Measurements from ENCODE around the gene LYPD4.

LYPD4 gene

DNA sequence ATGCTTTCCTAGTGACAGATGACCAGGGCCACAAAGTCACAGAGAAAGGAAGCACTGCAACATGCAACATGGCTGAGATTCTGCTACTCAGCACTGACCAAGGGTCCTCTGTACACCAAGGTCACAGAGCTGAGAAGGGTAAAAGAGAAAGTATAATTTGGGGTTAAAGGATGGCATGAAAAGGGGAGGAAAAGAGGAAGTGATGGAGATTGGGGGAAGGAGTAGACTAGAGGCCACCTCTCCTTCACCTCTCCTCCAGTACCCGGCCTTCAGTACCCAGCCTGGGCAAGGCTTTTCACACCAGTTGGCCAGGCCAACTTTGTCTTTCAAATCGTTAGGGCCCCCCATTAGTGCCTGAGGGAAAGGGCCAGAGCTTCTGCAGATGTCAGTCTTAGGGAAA, 9.3 kb upstream of the LYPD4 start:
- Histone ChIP-seq H3K27ac (ENCODE audit: low read depth, low read length, poor library complexity, severe bottlenecking) (no peak overlapping the region), H4K20me1 (ENCODE audit: insufficient read depth, low read length) (no peaks in the 10 kb centered on the region), H3K27me3 (ENCODE audit: insufficient read depth, low read length) (no peaks in the 10 kb centered on the region; the same call in 1 of the 2 replicates), H3K79me2 (ENCODE audit: insufficient read depth, low read length) (no peaks in the 10 kb centered on the region), H2AFZ (ENCODE audit: low read length) (no peak overlapping the region), H3K9me3 (ENCODE audit: low read length) (no peaks in the 10 kb centered on the region), H3K4me1 (ENCODE audit: insufficient read depth, low read length, severe bottlenecking) (peaks cover under 1% of the 10 kb centered on the region), H3K4me3 (ENCODE audit: low read depth, low read length, poor library complexity, severe bottlenecking) (no peak overlapping the region), H3F3A (ENCODE audit: insufficient read depth, low read length) (no peaks in the 10 kb centered on the region), H3K36me3 (ENCODE audit: insufficient read depth, low read length) (no peaks in the 10 kb centered on the region), H3K9ac (ENCODE audit: low read length) (no peak overlapping the region), H3K9me2 (ENCODE audit: low read depth, low read length) (no peaks in the 10 kb centered on the region), H3K4me2 (ENCODE audit: low read length) (no peak overlapping the region)
- TF ChIP-seq, protein P1, sequence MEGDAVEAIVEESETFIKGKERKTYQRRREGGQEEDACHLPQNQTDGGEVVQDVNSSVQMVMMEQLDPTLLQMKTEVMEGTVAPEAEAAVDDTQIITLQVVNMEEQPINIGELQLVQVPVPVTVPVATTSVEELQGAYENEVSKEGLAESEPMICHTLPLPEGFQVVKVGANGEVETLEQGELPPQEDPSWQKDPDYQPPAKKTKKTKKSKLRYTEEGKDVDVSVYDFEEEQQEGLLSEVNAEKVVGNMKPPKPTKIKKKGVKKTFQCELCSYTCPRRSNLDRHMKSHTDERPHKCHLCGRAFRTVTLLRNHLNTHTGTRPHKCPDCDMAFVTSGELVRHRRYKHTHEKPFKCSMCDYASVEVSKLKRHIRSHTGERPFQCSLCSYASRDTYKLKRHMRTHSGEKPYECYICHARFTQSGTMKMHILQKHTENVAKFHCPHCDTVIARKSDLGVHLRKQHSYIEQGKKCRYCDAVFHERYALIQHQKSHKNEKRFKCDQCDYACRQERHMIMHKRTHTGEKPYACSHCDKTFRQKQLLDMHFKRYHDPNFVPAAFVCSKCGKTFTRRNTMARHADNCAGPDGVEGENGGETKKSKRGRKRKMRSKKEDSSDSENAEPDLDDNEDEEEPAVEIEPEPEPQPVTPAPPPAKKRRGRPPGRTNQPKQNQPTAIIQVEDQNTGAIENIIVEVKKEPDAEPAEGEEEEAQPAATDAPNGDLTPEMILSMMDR (IDR thresholded peaks at IDR 0.05; ENCODE audit: low read length): no peak
- TF ChIP-seq EZH2 (IDR thresholded peaks at IDR 0.05; ENCODE audit: borderline replicate concordance, low read length): no peak

DNA sequence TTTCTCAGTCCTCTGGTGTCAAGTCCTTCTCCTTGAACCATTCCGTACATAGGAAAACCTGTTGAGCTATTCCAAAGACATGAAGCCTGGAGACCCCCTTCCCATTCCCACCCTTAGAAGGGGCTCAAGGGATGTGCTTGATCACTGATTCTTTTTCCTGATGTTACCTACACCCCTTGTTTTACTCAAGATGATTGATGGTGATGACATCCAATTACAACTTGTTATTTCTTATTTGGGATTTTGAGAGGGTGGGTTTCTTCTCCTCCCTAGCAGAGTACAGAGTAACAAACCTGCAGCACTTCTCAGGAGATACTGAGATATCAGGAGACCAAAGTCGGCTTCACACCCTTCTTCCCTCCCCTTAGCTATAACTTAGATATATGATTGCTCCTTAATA, 8.9 kb upstream of the LYPD4 start:
- H3K9me2 ChIP-seq (ENCODE audit: low read depth, low read length): no peaks in the 10 kb centered on the region
- no peak overlapping the region for H3K27ac ChIP-seq (ENCODE audit: low read depth, low read length, poor library complexity, severe bottlenecking)
- no peaks in the 10 kb centered on the region for H4K20me1 ChIP-seq (ENCODE audit: insufficient read depth, low read length)
- no peaks in the 10 kb centered on the region for H3F3A ChIP-seq (ENCODE audit: insufficient read depth, low read length)
- H3K79me2 ChIP-seq (ENCODE audit: insufficient read depth, low read length): no peaks in the 10 kb centered on the region
- H3K4me1 ChIP-seq (ENCODE audit: insufficient read depth, low read length, severe bottlenecking): no peaks in the 10 kb centered on the region
- H3K4me2 ChIP-seq (ENCODE audit: low read length): no peak overlapping the region
- TF ChIP-seq, protein P1 (IDR thresholded peaks at IDR 0.05; ENCODE audit: low read length): no peak
- TF ChIP-seq EZH2 (IDR thresholded peaks at IDR 0.05; ENCODE audit: borderline replicate concordance, low read length): no peak
- no peak overlapping the region for H3K9ac ChIP-seq (ENCODE audit: low read length)
- no peaks in the 10 kb centered on the region; the same call in 1 of the 2 replicates for H3K27me3 ChIP-seq (ENCODE audit: insufficient read depth, low read length)
- no peak overlapping the region for H2AFZ ChIP-seq (ENCODE audit: low read length)
- H3K9me3 ChIP-seq (ENCODE audit: low read length): no peaks in the 10 kb centered on the region
- no peak overlapping the region for H3K4me3 ChIP-seq (ENCODE audit: low read depth, low read length, poor library complexity, severe bottlenecking)
- no peaks in the 10 kb centered on the region for H3K36me3 ChIP-seq (ENCODE audit: insufficient read depth, low read length)

DNA sequence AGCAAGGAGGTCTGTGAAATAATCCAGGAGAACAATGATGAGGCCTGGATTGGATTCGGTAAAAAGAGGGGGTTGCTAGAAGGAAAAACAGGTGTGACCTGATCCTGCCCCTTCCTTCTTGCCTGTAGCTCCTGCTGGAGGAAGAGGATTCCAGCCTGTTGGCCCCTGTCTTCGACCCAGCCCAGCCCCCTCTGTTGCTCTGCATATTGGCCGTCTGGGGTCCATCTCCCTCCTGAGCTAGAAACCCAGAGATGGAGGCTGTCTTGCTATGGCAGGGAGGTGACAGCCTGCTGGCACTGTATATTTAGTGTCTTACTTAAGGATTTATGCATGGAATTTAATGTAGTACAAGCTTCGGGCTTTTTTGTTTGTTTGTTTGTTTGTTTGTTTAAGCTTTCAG, 7.0 kb upstream of the LYPD4 start:
- Histone ChIP-seq H3K27ac (ENCODE audit: low read depth, low read length, poor library complexity, severe bottlenecking) (no peak overlapping the region), H3K79me2 (ENCODE audit: insufficient read depth, low read length) (no peaks in the 10 kb centered on the region), H3K4me2 (ENCODE audit: low read length) (no peak overlapping the region), H3K4me3 (ENCODE audit: low read depth, low read length, poor library complexity, severe bottlenecking) (no peak overlapping the region), H3F3A (ENCODE audit: insufficient read depth, low read length) (no peaks in the 10 kb centered on the region), H3K9me3 (ENCODE audit: low read length) (no peaks in the 10 kb centered on the region), H2AFZ (ENCODE audit: low read length) (no peak overlapping the region), H3K9me2 (ENCODE audit: low read depth, low read length) (no peaks in the 10 kb centered on the region), H3K36me3 (ENCODE audit: insufficient read depth, low read length) (no peaks in the 10 kb centered on the region), H3K27me3 (ENCODE audit: insufficient read depth, low read length) (no peaks in the 10 kb centered on the region; the same call in 1 of the 2 replicates), H3K9ac (ENCODE audit: low read length) (no peak overlapping the region), H4K20me1 (ENCODE audit: insufficient read depth, low read length) (no peaks in the 10 kb centered on the region), H3K4me1 (ENCODE audit: insufficient read depth, low read length, severe bottlenecking) (no peaks in the 10 kb centered on the region)
- TF ChIP-seq EZH2 (IDR thresholded peaks at IDR 0.05; ENCODE audit: borderline replicate concordance, low read length): no peak
- TF ChIP-seq, protein P1 (IDR thresholded peaks at IDR 0.05; ENCODE audit: low read length): no peak

All from OCI-LY1 (cell line).